ENCODE results near the gene CLASRP.

DNA sequence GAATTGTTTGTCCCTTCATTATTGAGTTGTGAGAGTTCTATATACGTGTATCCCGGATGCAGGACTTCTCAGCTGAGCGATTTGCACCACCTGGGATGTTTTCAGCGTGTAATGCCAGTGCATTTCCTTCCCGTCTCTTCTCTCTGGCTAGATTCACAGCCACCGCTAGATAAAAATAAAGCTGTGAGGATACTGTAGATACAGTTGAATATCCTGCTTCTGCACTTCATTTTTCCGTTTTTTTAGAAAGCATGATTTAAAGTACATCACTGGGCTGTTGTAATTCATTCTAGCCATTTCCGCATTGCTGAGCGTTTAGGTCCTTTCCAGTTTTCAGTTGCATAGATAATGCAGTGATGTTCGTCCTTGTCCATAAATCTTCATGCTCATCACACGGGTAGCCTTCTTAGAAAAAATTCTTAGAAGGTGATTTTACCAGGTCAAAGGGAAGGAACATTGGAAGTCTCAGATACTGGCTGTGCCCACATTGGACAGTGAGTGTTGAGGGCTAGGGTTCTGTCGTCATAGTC, 68.8 kb downstream of the CLASRP start:
- TF ChIP-seq, protein P1, sequence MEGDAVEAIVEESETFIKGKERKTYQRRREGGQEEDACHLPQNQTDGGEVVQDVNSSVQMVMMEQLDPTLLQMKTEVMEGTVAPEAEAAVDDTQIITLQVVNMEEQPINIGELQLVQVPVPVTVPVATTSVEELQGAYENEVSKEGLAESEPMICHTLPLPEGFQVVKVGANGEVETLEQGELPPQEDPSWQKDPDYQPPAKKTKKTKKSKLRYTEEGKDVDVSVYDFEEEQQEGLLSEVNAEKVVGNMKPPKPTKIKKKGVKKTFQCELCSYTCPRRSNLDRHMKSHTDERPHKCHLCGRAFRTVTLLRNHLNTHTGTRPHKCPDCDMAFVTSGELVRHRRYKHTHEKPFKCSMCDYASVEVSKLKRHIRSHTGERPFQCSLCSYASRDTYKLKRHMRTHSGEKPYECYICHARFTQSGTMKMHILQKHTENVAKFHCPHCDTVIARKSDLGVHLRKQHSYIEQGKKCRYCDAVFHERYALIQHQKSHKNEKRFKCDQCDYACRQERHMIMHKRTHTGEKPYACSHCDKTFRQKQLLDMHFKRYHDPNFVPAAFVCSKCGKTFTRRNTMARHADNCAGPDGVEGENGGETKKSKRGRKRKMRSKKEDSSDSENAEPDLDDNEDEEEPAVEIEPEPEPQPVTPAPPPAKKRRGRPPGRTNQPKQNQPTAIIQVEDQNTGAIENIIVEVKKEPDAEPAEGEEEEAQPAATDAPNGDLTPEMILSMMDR (IDR thresholded peaks at IDR 0.05; ENCODE audit: low read depth, low read length, poor library complexity, severe bottlenecking) = no peak
- TF ChIP-seq EZH2phosphoT487 (IDR thresholded peaks at IDR 0.05; ENCODE audit: borderline replicate concordance, low read length) = no peak
